HEK293 (cell line): ENCODE data around the gene TBL1Y.

Source experiments
- CTCF ChIA-PET: fragments of 350-600 bp; formaldehyde crosslinking; extraction: SDS; loops from one replicate; lab custom pipeline; 2021; ENCODE audit warnings: antibody characterized with exemption; lab: Yijun Ruan, JAX
- POLR2A ChIA-PET: fragments of 300-600 bp; formaldehyde crosslinking; extraction: SDS; loops from one replicate; lab custom pipeline; 2020; ENCODE audit warnings: antibody characterized with exemption, inconsistent platforms; lab: Yijun Ruan, JAX
- H3K27ac ChIP-seq: fragments of 200-500 bp; sonication (Bioruptor generic); 2 replicates; pipeline ENCODE4 v1.5.1; 2014; ENCODE audit warnings: low read depth, low read length, control low read depth, inconsistent platforms; ENCODE audit errors: extremely low read depth
- H3K36me3 ChIP-seq, 2 experiments: fragments of 200-500 bp in 1 of 2; sonication (Bioruptor generic) in 1 of 2; 1 replicate in 1 of 2; 2 replicates in 1 of 2; pipeline ENCODE4 v1.5.1; 2014 to 2017; ENCODE audit warnings: inconsistent platforms in 2 of 2, low read length in 2 of 2; ENCODE audit not compliant: control insufficient read depth in 2 of 2, insufficient read depth in 1 of 2
- H3K4me1 ChIP-seq: fragments of 200-500 bp; sonication (Bioruptor generic); 2 replicates; pipeline ENCODE4 v1.5.1; 2014; ENCODE audit warnings: mild to moderate bottlenecking, low read length, inconsistent platforms; ENCODE audit not compliant: control insufficient read depth, insufficient read depth
- H3K4me3 ChIP-seq: 2 replicates; pipeline ENCODE4 v1.5.1; 2011; ENCODE audit warnings: low read depth, mild to moderate bottlenecking, control low read depth, low read length, moderate library complexity
- H3K9me3 ChIP-seq: fragments of 200-500 bp; sonication (Bioruptor generic); 2 replicates; pipeline ENCODE4 v1.5.1; 2014; ENCODE audit warnings: low read depth, low read length, inconsistent platforms; ENCODE audit not compliant: control insufficient read depth, insufficient read depth
- OVOL3 ChIP-seq: fragments of 450-650 bp; formaldehyde crosslinking; IDR thresholded peaks from 2 replicates; pipeline ENCODE4 v1.5.1; 2016; ENCODE audit warnings: missing biosample characterization, missing genetic modification characterization
- ZBTB8A ChIP-seq: fragments of 450-650 bp; formaldehyde crosslinking; IDR thresholded peaks from 2 replicates; pipeline ENCODE4 v1.5.1; 2016; ENCODE audit warnings: missing biosample characterization, missing genetic modification characterization
- ZFHX2 ChIP-seq: fragments of 450-650 bp; formaldehyde crosslinking; conservative IDR thresholded peaks from 2 replicates; pipeline ENCODE4 v1.5.1; 2016; ENCODE audit warnings: missing biosample characterization, missing genetic modification characterization
- ZFP69B ChIP-seq: fragments of 450-650 bp; formaldehyde crosslinking; IDR thresholded peaks from 2 replicates; pipeline ENCODE4 v1.5.1; 2016; ENCODE audit warnings: missing biosample characterization, missing genetic modification characterization
- ZNF133 ChIP-seq: fragments of 450-650 bp; formaldehyde crosslinking; IDR thresholded peaks from 2 replicates; pipeline ENCODE4 v1.5.1; 2016; ENCODE audit warnings: missing biosample characterization, missing genetic modification characterization
- ZNF157 ChIP-seq: fragments of 450-650 bp; formaldehyde crosslinking; IDR thresholded peaks from 2 replicates; pipeline ENCODE4 v1.5.1; 2016; ENCODE audit warnings: missing biosample characterization, missing genetic modification characterization
- ZNF175 ChIP-seq: fragments of 450-650 bp; formaldehyde crosslinking; IDR thresholded peaks from 2 replicates; pipeline ENCODE4 v1.5.1; 2016; ENCODE audit warnings: missing biosample characterization, missing genetic modification characterization
- ZNF18 ChIP-seq: fragments of 450-650 bp; formaldehyde crosslinking; IDR thresholded peaks from 2 replicates; pipeline ENCODE4 v1.5.1; 2016; ENCODE audit warnings: missing biosample characterization, missing genetic modification characterization
- ZNF202 ChIP-seq: fragments of 450-650 bp; formaldehyde crosslinking; IDR thresholded peaks from 2 replicates; pipeline ENCODE4 v1.5.1; 2016; ENCODE audit warnings: missing biosample characterization, missing genetic modification characterization, borderline replicate concordance
- ZNF274 ChIP-seq, 2 experiments: fragments of 200-500 bp in 1 of 2; fragments of 450-650 bp in 1 of 2; sonication (Bioruptor generic) in 1 of 2; formaldehyde crosslinking in 1 of 2; IDR thresholded peaks; 2 replicates each; pipeline versions ENCODE4 v1.5.1 to v1.6.1; 2014 to 2016; ENCODE audit warnings: borderline replicate concordance in 1 of 2, inconsistent platforms in 1 of 2, low read length in 1 of 2, missing biosample characterization in 1 of 2, missing genetic modification characterization in 1 of 2
- ZNF280D ChIP-seq: fragments of 450-650 bp; formaldehyde crosslinking; IDR thresholded peaks from 2 replicates; pipeline ENCODE4 v1.5.1; 2016; ENCODE audit warnings: missing biosample characterization, missing genetic modification characterization
- ZNF518A ChIP-seq: fragments of 450-650 bp; formaldehyde crosslinking; conservative IDR thresholded peaks from 2 replicates; pipeline ENCODE4 v1.5.1; 2016; ENCODE audit warnings: low read depth, missing biosample characterization, missing genetic modification characterization
- ZNF549 ChIP-seq: fragments of 450-650 bp; IDR thresholded peaks from 2 replicates; pipeline ENCODE4 v1.5.1; 2018; ENCODE audit warnings: missing biosample characterization, missing genetic modification characterization, mild to moderate bottlenecking, inconsistent platforms, moderate library complexity
- ZNF707 ChIP-seq: fragments of 450-650 bp; formaldehyde crosslinking; IDR thresholded peaks from 2 replicates; pipeline ENCODE4 v1.5.1; 2016; ENCODE audit warnings: missing biosample characterization, missing genetic modification characterization
- ZNF747 ChIP-seq: fragments of 450-650 bp; formaldehyde crosslinking; IDR thresholded peaks from 2 replicates; pipeline ENCODE4 v1.5.1; 2016; ENCODE audit warnings: missing biosample characterization, missing genetic modification characterization
- ZNF837 ChIP-seq: fragments of 450-650 bp; formaldehyde crosslinking; IDR thresholded peaks from 2 replicates; pipeline ENCODE4 v1.5.1; 2016; ENCODE audit warnings: missing biosample characterization, missing genetic modification characterization
- TF ChIP-seq, protein P1 (sequence below): fragments of 450-650 bp; IDR thresholded peaks from 2 replicates; pipeline ENCODE4 v1.5.1; 2018; ENCODE audit warnings: missing biosample characterization, mild to moderate bottlenecking, missing genetic modification characterization
- TF ChIP-seq, protein P2 (sequence below): fragments of 450-650 bp; formaldehyde crosslinking; IDR thresholded peaks from 2 replicates; pipeline ENCODE4 v1.5.1; 2016; ENCODE audit warnings: missing biosample characterization, missing genetic modification characterization, borderline replicate concordance
- TF ChIP-seq, protein P3 (sequence below): fragments of 450-650 bp; formaldehyde crosslinking; IDR thresholded peaks from 2 replicates; pipeline ENCODE4 v1.5.1; 2016; ENCODE audit warnings: missing biosample characterization, missing genetic modification characterization

TBL1Y gene

GRCh38 chrY:6935497-6935896 is 25.0 kb downstream of the TBL1Y start:
- TF ChIP-seq, protein P1, sequence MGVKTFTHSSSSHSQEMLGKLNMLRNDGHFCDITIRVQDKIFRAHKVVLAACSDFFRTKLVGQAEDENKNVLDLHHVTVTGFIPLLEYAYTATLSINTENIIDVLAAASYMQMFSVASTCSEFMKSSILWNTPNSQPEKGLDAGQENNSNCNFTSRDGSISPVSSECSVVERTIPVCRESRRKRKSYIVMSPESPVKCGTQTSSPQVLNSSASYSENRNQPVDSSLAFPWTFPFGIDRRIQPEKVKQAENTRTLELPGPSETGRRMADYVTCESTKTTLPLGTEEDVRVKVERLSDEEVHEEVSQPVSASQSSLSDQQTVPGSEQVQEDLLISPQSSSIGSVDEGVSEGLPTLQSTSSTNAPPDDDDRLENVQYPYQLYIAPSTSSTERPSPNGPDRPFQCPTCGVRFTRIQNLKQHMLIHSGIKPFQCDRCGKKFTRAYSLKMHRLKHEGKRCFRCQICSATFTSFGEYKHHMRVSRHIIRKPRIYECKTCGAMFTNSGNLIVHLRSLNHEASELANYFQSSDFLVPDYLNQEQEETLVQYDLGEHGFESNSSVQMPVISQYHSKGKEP (tag by site-specific recombination) = no peak
- TF ChIP-seq ZNF175 (tag by site-specific recombination) (no peak), ZNF747 (tag by site-specific recombination) (no peak), ZBTB8A (tag by site-specific recombination) (no peak), ZNF18 (no peak), OVOL3 (no peak), ZNF518A (no peak), ZNF133 (tag by site-specific recombination) (no peak), ZNF707 (tag by site-specific recombination) (no peak), ZNF837 (tag by site-specific recombination) (no peak), ZNF549 (tag by site-specific recombination) (no peak), ZFP69B (tag by site-specific recombination) (no peak), ZNF280D (tag by site-specific recombination) (no peak), ZNF157 (no peak), ZFHX2 (tag by site-specific recombination) (no peak), ZNF202 (tag by site-specific recombination) (no peak), ZNF274 (IDR thresholded peaks at IDR 0.05; ENCODE audit: low read length) (no peak), ZNF274 (tag by site-specific recombination; IDR thresholded peaks at IDR 0.05; ENCODE audit: borderline replicate concordance) (no peak)
- TF ChIP-seq, protein P2, sequence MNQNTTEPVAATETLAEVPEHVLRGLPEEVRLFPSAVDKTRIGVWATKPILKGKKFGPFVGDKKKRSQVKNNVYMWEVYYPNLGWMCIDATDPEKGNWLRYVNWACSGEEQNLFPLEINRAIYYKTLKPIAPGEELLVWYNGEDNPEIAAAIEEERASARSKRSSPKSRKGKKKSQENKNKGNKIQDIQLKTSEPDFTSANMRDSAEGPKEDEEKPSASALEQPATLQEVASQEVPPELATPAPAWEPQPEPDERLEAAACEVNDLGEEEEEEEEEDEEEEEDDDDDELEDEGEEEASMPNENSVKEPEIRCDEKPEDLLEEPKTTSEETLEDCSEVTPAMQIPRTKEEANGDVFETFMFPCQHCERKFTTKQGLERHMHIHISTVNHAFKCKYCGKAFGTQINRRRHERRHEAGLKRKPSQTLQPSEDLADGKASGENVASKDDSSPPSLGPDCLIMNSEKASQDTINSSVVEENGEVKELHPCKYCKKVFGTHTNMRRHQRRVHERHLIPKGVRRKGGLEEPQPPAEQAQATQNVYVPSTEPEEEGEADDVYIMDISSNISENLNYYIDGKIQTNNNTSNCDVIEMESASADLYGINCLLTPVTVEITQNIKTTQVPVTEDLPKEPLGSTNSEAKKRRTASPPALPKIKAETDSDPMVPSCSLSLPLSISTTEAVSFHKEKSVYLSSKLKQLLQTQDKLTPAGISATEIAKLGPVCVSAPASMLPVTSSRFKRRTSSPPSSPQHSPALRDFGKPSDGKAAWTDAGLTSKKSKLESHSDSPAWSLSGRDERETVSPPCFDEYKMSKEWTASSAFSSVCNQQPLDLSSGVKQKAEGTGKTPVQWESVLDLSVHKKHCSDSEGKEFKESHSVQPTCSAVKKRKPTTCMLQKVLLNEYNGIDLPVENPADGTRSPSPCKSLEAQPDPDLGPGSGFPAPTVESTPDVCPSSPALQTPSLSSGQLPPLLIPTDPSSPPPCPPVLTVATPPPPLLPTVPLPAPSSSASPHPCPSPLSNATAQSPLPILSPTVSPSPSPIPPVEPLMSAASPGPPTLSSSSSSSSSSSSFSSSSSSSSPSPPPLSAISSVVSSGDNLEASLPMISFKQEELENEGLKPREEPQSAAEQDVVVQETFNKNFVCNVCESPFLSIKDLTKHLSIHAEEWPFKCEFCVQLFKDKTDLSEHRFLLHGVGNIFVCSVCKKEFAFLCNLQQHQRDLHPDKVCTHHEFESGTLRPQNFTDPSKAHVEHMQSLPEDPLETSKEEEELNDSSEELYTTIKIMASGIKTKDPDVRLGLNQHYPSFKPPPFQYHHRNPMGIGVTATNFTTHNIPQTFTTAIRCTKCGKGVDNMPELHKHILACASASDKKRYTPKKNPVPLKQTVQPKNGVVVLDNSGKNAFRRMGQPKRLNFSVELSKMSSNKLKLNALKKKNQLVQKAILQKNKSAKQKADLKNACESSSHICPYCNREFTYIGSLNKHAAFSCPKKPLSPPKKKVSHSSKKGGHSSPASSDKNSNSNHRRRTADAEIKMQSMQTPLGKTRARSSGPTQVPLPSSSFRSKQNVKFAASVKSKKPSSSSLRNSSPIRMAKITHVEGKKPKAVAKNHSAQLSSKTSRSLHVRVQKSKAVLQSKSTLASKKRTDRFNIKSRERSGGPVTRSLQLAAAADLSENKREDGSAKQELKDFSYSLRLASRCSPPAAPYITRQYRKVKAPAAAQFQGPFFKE (tag by site-specific recombination) = no peak
- TF ChIP-seq, protein P3, sequence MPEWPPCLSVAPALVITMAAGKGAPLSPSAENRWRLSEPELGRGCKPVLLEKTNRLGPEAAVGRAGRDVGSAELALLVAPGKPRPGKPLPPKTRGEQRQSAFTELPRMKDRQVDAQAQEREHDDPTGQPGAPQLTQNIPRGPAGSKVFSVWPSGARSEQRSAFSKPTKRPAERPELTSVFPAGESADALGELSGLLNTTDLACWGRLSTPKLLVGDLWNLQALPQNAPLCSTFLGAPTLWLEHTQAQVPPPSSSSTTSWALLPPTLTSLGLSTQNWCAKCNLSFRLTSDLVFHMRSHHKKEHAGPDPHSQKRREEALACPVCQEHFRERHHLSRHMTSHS (tag by site-specific recombination) = no peak
- TF ChIP-seq, all 188 proteins: peak for 0
- no peaks in the 10 kb centered on the region for H3K9me3 ChIP-seq
- H3K4me3 ChIP-seq = no peak overlapping the region
- no peak overlapping the region for H3K27ac ChIP-seq
- H3K4me1 ChIP-seq = no peaks in the 10 kb centered on the region
- H3K36me3 ChIP-seq = no peaks in the 10 kb centered on the region
- POLR2A ChIA-PET = no interaction called here
- CTCF ChIA-PET = no interaction called here
